H9 (cell line): Measurements from ENCODE around the gene TMEM87A. TPM values are rescaled to one million over a fixed set of nuclear protein-coding genes. Genes with fewer than 3 reads are reported as not detected.

Experiments used
- DNase-seq: peaks from one replicate; pipeline ENCODE4 v3.0.0-alpha.2; 2017
- H2AFZ ChIP-seq: one replicate; pipeline ENCODE4 v1.6.1; 2013; ENCODE audit warnings: mild to moderate bottlenecking, low read length, control low read depth, moderate library complexity
- H2AK5ac ChIP-seq: 2 replicates; pipeline ENCODE4 v1.6.1; 2013; ENCODE audit warnings: low read length, control low read depth, mixed read lengths; ENCODE audit not compliant: insufficient read length
- H2BK120ac ChIP-seq: one replicate; pipeline ENCODE4 v1.6.1; 2013; ENCODE audit warnings: low read depth, mild to moderate bottlenecking, low read length, control low read depth, inconsistent platforms; ENCODE audit not compliant: poor library complexity, severe bottlenecking
- H2BK12ac ChIP-seq: 2 replicates; pipeline ENCODE4 v1.6.1; 2013; ENCODE audit warnings: low read length, control low read depth, mixed read lengths, low read depth; ENCODE audit not compliant: insufficient read length
- H2BK15ac ChIP-seq: 2 replicates; pipeline ENCODE4 v1.6.1; 2013; ENCODE audit warnings: low read depth, low read length, control low read depth
- H2BK20ac ChIP-seq: one replicate; pipeline ENCODE4 v1.6.1; 2013; ENCODE audit warnings: low read depth, mild to moderate bottlenecking, low read length, control low read depth, inconsistent platforms; ENCODE audit not compliant: poor library complexity, severe bottlenecking
- H2BK5ac ChIP-seq: 2 replicates; pipeline ENCODE4 v1.6.1; 2013; ENCODE audit warnings: low read length, control low read depth, mixed read lengths; ENCODE audit not compliant: insufficient read length
- H3K14ac ChIP-seq: 2 replicates; pipeline ENCODE4 v1.6.1; 2013; ENCODE audit warnings: low read length, control low read depth; ENCODE audit not compliant: insufficient read depth
- H3K18ac ChIP-seq: 2 replicates; pipeline ENCODE4 v1.6.1; 2013; ENCODE audit warnings: low read depth, mild to moderate bottlenecking, mixed read lengths, low read length, control low read depth; ENCODE audit not compliant: insufficient read length
- H3K23ac ChIP-seq: 2 replicates; pipeline ENCODE4 v1.6.1; 2013; ENCODE audit warnings: low read length, control low read depth, mixed read lengths, low read depth; ENCODE audit not compliant: insufficient read length
- H3K23me2 ChIP-seq: 2 replicates; pipeline ENCODE4 v1.6.1; 2013; ENCODE audit warnings: low read depth, mild to moderate bottlenecking, mixed read lengths, low read length, control low read depth; ENCODE audit not compliant: insufficient read length, poor library complexity, severe bottlenecking
- H3K27ac ChIP-seq: 2 replicates; pipeline ENCODE4 v1.5.1; 2013; ENCODE audit warnings: low read length, control low read depth, mixed read lengths, low read depth; ENCODE audit not compliant: insufficient read length
- H3K27me3 ChIP-seq: 2 replicates; pipeline ENCODE4 v1.6.1; 2013; ENCODE audit warnings: low read length, control low read depth, inconsistent platforms; ENCODE audit not compliant: insufficient read depth
- H3K4ac ChIP-seq: 2 replicates; pipeline ENCODE4 v1.6.1; 2013; ENCODE audit warnings: low read depth, mild to moderate bottlenecking, control low read depth, inconsistent platforms, low read length, moderate library complexity
- H3K4me1 ChIP-seq: 2 replicates; pipeline ENCODE4 v1.6.1; 2013; ENCODE audit warnings: low read length, control low read depth, inconsistent platforms; ENCODE audit not compliant: insufficient read depth
- H3K4me2 ChIP-seq: 2 replicates; pipeline ENCODE4 v1.6.1; 2013; ENCODE audit warnings: low read length, control low read depth, mixed read lengths; ENCODE audit not compliant: insufficient read length, insufficient read depth
- H3K56ac ChIP-seq: 2 replicates; pipeline ENCODE4 v1.6.1; 2013; ENCODE audit warnings: low read depth, mild to moderate bottlenecking, mixed read lengths, low read length, control low read depth; ENCODE audit not compliant: insufficient read length
- H3K79me1 ChIP-seq: 2 replicates; pipeline ENCODE4 v1.6.1; 2013; ENCODE audit warnings: low read depth, mild to moderate bottlenecking, moderate library complexity, low read length, control low read depth, inconsistent platforms; ENCODE audit not compliant: insufficient read depth, poor library complexity, severe bottlenecking
- H3K79me2 ChIP-seq: 2 replicates; pipeline ENCODE4 v1.6.1; 2013; ENCODE audit warnings: low read length, control low read depth, inconsistent platforms; ENCODE audit not compliant: insufficient read depth
- H3K9ac ChIP-seq: 2 replicates; pipeline ENCODE4 v1.6.1; 2013; ENCODE audit warnings: low read length, control low read depth, mixed read lengths; ENCODE audit not compliant: insufficient read length; ENCODE audit errors: extremely low read depth
- H3K9me3 ChIP-seq: one replicate; pipeline ENCODE4 v1.6.1; 2013; ENCODE audit warnings: low read depth, low read length, inconsistent platforms; ENCODE audit not compliant: control insufficient read depth
- H3T11ph ChIP-seq: one replicate; pipeline ENCODE4 v1.6.1; 2013; ENCODE audit warnings: mild to moderate bottlenecking, low read length, control low read depth, inconsistent platforms
- H4K20me1 ChIP-seq: one replicate; pipeline ENCODE4 v1.6.1; 2013; ENCODE audit not compliant: control insufficient read depth, insufficient read length, insufficient read depth
- H4K5ac ChIP-seq: 2 replicates; pipeline ENCODE4 v1.6.1; 2013; ENCODE audit warnings: low read depth, mild to moderate bottlenecking, mixed read lengths, low read length, control low read depth; ENCODE audit not compliant: insufficient read length
- H4K8ac ChIP-seq: replicated peaks from 2 replicates; pipeline ENCODE4 v1.6.1; 2013; ENCODE audit warnings: low read length, control low read depth, mixed read lengths, low read depth; ENCODE audit not compliant: insufficient read length
- H4K91ac ChIP-seq: 2 replicates; pipeline ENCODE4 v1.6.1; 2013; ENCODE audit warnings: low read depth, mild to moderate bottlenecking, moderate library complexity, mixed read lengths, low read length, control low read depth; ENCODE audit not compliant: insufficient read length
- H3K27ac Mint-ChIP-seq, 3 experiments: 2 replicates in 2 of 3; 3 replicates in 1 of 3; pipeline ENCODE4 v1.8.0; 2020 to 2021; ENCODE audit warnings: mixed read lengths in 3 of 3, mild to moderate bottlenecking in 1 of 3, moderate library complexity in 1 of 3
- H3K27me3 Mint-ChIP-seq: 2 replicates; pipeline ENCODE4 v1.8.0; 2021; ENCODE audit warnings: low read depth, mild to moderate bottlenecking, moderate library complexity, mixed read lengths
- H3K36me3 Mint-ChIP-seq, 3 experiments: 2 replicates in 2 of 3; 3 replicates in 1 of 3; pipeline ENCODE4 v1.8.0; 2020 to 2021; ENCODE audit warnings: low read depth in 3 of 3, mixed read lengths in 3 of 3; ENCODE audit not compliant: insufficient read depth in 1 of 3
- H3K4me1 Mint-ChIP-seq, 2 experiments: 2 replicates each; pipeline ENCODE4 v1.8.0; 2020; ENCODE audit warnings: mixed read lengths in 2 of 2
- H3K4me3 Mint-ChIP-seq, 2 experiments: 2 replicates in 1 of 2; 3 replicates in 1 of 2; pipeline ENCODE4 v1.8.0; 2020 to 2021; ENCODE audit warnings: mild to moderate bottlenecking in 2 of 2, mixed read lengths in 2 of 2, moderate library complexity in 1 of 2
- H3K9me3 Mint-ChIP-seq, 2 experiments: 2 replicates in 1 of 2; 3 replicates in 1 of 2; pipeline ENCODE4 v1.8.0; 2020; ENCODE audit warnings: mild to moderate bottlenecking in 2 of 2, mixed read lengths in 2 of 2, moderate library complexity in 1 of 2
- CTCF ChIP-seq: fragments of 200-600 bp; sonication (generic); conservative IDR thresholded peaks from 3 replicates; pipeline ENCODE4 v1.8.0; 2021; ENCODE audit warnings: antibody characterized with exemption, mild to moderate bottlenecking
- WGBS: extraction: QIAGEN DNeasy Blood & Tissue Kit; methylation state at CpG from one replicate; pipeline ENCODE4 v1.1.7; 2013; ENCODE audit warnings: missing lambda C conversion rate, low lambda C conversion rate, mixed read lengths; ENCODE audit not compliant: insufficient read length; ENCODE audit errors: extremely low coverage; 5-methylcytosine and 5-hydroxymethylcytosine counted together
- total RNA-seq: library from RNA; stranded (reverse); gene quantifications from 2 replicates; pipeline ENCODE4 v1.2.1, GENCODE V29; 2021

Gene TMEM87A
- total RNA-seq, 1 experiment from 2014 or later = 46.7 TPM

GRCh38 chr15:42163947-42164550, 109.2 kb downstream of the TMEM87A start:
- H2BK5ac ChIP-seq = no peak overlapping the region
- H3K23me2 ChIP-seq = no peaks in the 10 kb centered on the region
- H3K14ac ChIP-seq = no peak overlapping the region
- no peaks in the 10 kb centered on the region for H3K27me3 ChIP-seq
- no peaks in the 10 kb centered on the region for H3K4me1 ChIP-seq
- H3K27ac ChIP-seq = no peak overlapping the region
- no peak overlapping the region for H3K56ac ChIP-seq
- no peak overlapping the region for H2AK5ac ChIP-seq
- H3K9ac ChIP-seq = no peak overlapping the region
- WGBS = no CpG with 5 or more reads among the region's 4 CpGs
- H2BK120ac ChIP-seq = no peak overlapping the region
- no peak overlapping the region for H3K18ac ChIP-seq
- H2BK20ac ChIP-seq = no peak overlapping the region
- H3K4ac ChIP-seq = no peak overlapping the region
- no peak for DNase-seq
- H4K8ac ChIP-seq = no peak overlapping the region
- no peaks in the 10 kb centered on the region for H3K4me1 Mint-ChIP-seq
- TF ChIP-seq CTCF = no peak
- no peak overlapping the region for H3T11ph ChIP-seq
- H3K23ac ChIP-seq = no peak overlapping the region
- H3K79me2 ChIP-seq = no peaks in the 10 kb centered on the region
- H3K79me1 ChIP-seq = no peaks in the 10 kb centered on the region
- no peak overlapping the region for H4K5ac ChIP-seq
- no peak overlapping the region for H2AFZ ChIP-seq
- H2BK12ac ChIP-seq = no peak overlapping the region
- no peak overlapping the region for H2BK15ac ChIP-seq
- H3K4me3 Mint-ChIP-seq = no peak overlapping the region
- no peaks in the 10 kb centered on the region for H3K9me3 Mint-ChIP-seq
- no peak overlapping the region for H3K4me2 ChIP-seq
- H3K9me3 ChIP-seq = no peaks in the 10 kb centered on the region
- H3K36me3 Mint-ChIP-seq = peaks cover 16 to 91% (median 75%) of the 10 kb centered on the region in 3 experiments
- no peaks in the 10 kb centered on the region for H3K27me3 Mint-ChIP-seq
- no peak overlapping the region for H3K27ac Mint-ChIP-seq
- H4K20me1 ChIP-seq = no peaks in the 10 kb centered on the region
- H4K91ac ChIP-seq = no peak overlapping the region
